Stimulated activated CD4-positive, alpha-beta T cell treated with anti-CD3 and anti-CD28 coated beads, Interleukin-2, amount 100 ng/mL, for 24 hours (primary cell): ENCODE results near the gene ADGRG7.
A peak's percentile ranks its signal among the peaks of the same experiment; 100 is the strongest.
"Not testable (repeated sequence)": the region's sequence is repeated elsewhere in the genome, so short reads cannot be mapped to it uniquely, and the experiment has no call there.

Source experiments
- DNase-seq, 2 donors: peaks; one replicate each; pipeline ENCODE4 v3.0.0-alpha.2; 2020

Gene ADGRG7, protein sequence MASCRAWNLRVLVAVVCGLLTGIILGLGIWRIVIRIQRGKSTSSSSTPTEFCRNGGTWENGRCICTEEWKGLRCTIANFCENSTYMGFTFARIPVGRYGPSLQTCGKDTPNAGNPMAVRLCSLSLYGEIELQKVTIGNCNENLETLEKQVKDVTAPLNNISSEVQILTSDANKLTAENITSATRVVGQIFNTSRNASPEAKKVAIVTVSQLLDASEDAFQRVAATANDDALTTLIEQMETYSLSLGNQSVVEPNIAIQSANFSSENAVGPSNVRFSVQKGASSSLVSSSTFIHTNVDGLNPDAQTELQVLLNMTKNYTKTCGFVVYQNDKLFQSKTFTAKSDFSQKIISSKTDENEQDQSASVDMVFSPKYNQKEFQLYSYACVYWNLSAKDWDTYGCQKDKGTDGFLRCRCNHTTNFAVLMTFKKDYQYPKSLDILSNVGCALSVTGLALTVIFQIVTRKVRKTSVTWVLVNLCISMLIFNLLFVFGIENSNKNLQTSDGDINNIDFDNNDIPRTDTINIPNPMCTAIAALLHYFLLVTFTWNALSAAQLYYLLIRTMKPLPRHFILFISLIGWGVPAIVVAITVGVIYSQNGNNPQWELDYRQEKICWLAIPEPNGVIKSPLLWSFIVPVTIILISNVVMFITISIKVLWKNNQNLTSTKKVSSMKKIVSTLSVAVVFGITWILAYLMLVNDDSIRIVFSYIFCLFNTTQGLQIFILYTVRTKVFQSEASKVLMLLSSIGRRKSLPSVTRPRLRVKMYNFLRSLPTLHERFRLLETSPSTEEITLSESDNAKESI

DNA sequence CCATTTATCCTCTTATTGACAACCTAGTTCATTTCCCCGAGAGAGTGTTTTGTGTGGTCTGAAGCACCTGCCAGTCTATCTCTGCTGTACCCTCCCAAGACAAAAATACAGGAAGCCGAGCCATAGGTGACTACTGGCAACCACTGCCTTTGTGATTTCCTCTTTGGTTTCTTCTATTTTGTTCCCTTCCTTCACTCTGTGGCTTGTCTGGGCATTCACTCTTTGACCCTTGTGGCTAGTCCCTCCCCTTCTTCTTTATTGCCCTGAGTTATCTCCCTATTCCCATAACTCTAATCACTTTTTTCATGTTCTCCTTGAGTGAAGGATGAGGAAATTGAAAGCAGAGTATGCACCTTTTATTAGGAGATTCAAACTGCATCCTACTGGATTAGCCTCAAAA lies at the start of gene ADGRG7:
Gene ADGRG7, plus strand, starts transcription at position 297 of the 400 bp plus-strand sequence. CDS start 256 bp downstream, outside the sequence.
- no peak for DNase-seq

DNA sequence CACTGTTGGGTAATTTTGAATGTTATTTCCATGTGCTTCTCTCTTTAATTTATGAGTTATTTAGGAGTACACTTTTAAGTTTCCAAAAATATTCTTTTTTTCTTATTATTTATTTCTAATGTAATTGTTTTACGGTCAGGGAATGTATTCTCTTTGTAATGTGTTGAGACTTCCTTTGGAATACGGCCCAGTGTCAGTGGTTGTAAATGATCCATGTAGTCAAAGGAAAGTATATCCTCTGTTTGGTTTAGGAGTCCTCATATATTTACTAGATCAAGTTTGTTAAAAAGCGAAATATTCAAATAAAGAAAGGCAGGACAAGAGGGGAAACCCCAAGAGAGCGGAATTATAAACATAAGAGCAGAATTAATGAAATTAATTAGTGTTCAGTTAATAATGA lies 49.0 kb upstream of the ADGRG7 start:
- no peak for DNase-seq

DNA sequence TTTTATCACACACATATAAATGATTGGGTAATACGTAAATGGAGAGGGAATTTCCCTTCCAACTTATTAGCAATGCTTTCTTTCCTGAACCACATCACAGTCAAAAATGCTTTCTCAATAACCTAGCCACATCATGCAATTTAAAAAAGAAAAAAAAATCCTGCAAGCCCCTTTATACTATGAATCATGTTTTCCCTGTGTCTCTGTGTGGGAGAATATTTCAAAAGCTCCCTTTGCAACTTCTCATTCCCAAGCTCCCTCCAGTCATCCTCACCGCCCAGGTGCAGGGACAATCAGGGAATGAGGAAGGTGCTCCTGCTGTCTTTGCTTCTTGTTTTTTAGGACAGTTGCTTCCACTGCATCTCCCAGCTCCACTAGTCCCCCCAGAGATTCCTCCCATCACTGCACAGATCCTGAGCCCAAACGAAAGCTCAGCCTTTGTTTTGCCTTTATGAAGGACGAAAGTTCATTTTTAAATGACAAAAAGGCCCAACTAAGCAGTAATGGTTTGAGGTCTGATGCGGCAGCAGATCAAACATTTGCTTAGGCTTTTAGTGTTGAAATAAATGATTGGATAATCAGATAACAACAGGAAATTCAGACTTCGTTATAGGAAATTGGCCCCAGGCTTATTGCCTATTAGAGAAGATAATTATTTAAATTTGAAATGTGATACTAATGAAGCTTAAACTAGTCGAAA lies 47.8 kb upstream of the ADGRG7 start:
- DNase-seq: no peak

DNA sequence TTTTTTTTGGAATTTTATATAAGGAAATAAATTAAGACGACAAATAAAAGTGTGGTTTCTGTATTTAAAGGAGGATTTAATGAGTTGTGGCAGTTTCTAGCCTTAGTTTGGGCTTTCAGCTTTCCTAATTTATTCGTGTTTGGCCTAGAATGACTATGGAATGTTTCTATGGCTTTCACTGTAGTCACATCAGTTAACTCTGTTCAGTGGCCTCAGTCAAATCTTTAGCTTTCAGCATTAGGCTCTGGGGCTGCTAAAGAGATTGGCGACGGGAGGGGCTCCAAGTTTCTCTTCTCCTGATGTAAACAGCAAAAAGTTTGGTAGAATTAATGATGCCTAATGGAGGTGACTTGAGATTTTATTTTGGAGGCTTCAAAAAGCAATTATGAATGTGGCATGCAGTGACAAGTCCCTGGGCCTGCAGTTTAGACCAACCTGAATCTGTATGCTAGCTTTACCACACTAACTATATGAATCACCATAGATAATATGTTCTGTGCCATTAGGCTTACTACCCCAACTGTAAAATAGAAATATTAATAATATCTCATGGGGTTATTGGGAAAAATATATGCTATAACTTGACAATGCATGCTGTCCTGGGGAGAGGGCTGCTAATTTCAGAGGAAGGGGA lies 47.1 kb upstream of the ADGRG7 start:
- no peak for DNase-seq

DNA sequence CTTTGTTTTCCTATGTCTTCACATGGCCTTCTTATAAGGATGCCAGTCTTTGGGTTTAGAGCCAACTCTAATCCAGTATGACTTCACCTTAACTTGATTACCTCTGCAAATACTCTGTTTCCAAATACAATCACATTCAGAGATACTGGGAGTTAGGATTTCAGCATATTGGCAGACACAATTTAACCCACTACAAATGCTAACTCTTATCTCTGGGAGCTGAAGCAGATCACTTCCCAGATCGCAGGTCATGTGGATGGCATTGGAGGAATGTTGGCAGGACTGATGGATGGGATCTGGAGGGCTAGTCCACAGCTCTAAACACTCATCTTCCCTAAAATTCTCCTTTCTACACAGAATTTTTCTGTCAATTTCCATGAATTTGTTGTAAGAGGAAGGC lies 46.2 kb upstream of the ADGRG7 start:
- no peak for DNase-seq

DNA sequence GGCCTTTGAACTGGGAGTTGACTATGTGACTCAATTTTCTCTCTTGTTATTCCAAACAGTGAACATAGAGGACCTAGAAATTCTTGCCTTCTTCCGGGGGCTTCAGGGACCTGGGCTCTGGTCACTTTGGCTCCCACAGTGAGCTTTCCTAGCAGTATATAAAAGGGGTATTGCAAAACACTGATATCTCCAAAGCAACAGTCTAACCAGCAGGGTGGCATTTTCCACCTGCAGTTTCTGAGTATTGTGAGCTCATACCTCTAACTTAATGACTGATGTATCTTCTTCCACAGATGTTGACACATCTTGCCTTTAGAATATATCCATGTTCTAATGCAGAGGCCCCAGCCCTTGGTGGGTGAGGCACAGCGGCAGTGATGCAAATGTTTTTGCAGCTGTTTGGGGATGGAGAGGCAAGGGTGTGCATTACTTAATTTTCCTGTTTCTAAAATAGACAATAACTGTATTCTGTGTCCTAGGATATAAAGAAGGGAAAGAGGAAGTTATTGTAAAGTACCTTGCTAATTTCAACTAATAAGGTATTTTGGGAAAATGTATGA lies 45.7 kb upstream of the ADGRG7 start:
- no peak for DNase-seq

DNA sequence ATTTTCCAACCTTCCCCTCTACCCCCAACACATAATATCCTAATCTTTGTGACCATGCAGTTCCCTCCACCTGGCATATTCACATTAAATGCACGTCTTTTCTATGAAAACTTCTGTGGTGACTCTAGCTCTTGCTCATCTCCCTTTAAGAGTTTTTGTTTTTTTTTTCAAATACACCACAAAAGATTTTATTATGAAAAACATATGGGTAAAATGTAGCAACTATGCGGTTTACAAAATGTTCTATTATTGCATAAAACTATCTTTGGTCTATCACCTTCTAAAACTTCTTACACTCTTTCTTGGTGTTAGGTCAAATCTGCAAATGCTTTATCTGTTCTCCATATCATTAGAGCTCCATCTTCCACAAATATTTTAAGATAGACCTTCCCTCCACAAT lies 38.6 kb upstream of the ADGRG7 start:
- no peak for DNase-seq

DNA sequence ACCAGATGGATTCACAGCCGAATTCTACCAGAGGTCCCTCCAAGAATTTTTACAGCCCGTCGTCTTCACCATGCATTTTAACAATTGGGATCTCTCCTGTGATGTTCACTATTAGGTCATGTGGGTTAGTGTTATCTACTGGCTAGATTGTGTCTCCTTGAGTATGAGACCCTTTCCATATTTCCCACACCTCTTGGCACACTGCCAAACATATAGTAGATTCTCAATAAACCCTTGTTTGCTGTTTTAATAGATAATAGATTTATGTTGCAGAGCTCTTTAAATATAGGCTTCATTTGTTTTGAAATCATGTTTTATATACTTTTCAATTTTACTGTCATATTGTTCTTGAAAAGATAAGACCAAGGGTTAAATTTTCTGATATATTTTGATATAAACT lies 34.9 kb upstream of the ADGRG7 start:
- no peak for DNase-seq

DNA sequence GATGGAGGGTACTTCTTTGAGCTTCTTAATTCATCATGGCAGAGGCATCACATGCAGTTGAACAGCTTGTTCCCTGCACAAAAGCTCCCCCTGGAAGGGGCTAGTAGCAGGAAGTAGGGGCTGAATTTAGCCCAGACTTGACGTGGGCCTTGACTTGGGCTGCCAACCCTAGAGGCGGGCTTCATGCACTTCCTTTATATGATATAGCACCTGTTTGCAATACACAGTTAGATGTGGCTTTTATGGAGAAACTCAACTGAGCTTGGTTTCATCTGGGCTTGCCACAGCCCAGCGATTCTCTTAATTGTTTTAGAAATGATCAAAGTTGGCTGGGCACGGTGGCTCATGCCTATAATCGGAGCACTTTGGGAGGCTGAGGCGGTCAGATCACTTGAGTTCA lies 33.7 kb upstream of the ADGRG7 start:
- no peak for DNase-seq

DNA sequence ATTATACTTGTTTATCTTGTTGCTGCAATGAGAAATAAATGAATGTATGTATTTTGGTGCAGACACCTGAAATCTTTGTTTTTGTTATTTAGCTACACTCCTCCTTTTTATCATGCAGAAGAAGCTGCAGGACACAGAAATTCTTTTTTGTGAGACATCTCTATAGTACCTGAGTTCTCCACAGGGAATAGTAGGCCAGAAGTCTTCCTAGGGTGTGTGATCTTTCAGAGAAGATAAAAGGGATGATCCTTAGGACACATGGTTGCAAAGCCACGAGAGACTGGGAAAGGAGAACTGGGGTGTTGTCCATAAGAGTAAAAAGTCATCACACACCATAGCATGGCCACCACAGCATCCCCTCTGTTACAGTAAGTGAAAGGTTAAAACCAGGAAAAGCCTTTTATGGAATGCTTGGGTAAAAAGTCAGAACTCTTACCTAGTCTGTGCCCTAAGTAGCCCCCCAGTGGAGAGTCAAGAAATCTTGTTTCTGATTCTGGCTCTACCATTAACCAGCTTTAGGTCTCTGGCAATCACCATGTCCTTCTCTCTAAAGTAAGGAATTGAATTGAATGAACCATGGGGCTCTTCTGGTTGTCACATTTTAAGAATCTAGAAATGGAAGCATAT lies 31.9 kb upstream of the ADGRG7 start:
- DNase-seq: no peak

DNA sequence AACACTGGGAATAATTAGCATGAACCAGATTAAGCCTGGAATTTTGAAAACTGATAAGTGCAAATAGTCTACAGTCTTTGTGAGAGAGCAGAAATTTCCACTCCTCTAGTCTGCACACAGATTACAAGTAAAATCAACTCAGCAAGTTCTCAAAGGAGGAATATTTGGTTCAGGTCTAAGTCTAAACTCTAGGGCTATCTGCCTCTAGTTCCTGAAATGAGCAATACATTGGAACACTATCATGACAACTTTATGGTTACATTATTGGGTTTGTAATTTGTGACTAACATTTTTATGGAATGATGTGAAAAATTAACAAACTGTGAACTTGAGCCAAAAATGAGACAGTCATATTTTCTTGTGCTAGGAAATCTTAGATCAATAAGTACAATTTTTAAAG lies 30.8 kb upstream of the ADGRG7 start:
- no peak for DNase-seq

DNA sequence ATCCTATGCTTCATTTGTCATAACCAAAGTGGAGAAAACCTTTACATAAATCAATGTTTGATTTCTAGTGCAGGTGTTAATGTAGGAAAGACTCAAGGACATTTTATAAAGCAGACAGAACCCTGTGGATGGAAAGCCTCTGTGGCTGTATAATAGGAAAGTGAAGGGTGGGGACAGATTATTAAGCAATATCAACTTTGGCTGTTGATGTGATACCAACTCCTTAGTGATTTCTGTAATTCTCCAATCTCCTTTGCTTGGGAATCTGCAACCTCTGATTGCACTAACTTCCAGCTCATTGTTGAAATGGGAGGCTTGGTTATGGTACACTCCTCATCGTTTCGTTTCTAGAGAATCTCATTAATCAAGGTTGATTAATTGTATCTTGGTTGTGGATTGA lies 29.3 kb upstream of the ADGRG7 start:
- no peak for DNase-seq

DNA sequence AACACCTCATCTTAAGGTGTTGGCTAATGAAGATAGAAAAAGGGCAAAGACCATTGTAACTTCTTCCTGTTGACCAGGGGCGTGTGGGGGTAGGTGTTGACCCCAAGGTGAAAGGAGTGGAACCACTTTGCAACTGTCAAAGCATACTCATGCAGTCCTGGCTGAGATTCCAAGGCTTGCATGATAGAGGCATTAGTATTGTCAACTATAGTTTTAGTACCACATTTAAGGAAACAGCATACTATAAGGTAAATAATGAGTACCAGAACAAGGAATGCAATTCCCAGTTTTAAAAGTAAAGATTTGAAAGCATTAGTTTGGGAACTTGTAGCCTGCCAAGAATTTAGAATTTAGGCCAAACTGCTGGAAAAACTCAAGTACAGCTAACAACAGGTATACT lies 27.8 kb upstream of the ADGRG7 start:
- no peak for DNase-seq

DNA sequence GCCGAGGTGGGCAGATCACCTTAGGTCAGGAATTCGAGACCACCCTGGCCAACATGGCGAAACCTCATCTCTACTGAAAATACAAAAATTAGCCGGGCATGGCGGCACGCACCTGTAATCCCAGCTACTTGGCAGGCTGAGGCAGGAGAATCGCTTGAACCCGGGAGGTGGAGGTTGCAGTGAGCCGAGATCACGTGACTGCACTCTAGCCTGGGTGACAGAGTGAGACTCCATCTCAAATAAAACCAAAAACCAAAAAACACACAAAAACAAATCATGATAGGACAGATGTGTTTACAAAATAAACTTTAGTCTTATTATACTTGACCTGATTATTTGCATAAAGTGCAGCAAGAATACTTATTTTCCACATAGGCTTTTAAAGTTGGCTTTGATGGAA lies 27.2 kb upstream of the ADGRG7 start:
- DNase-seq: not testable (repeated sequence)

DNA sequence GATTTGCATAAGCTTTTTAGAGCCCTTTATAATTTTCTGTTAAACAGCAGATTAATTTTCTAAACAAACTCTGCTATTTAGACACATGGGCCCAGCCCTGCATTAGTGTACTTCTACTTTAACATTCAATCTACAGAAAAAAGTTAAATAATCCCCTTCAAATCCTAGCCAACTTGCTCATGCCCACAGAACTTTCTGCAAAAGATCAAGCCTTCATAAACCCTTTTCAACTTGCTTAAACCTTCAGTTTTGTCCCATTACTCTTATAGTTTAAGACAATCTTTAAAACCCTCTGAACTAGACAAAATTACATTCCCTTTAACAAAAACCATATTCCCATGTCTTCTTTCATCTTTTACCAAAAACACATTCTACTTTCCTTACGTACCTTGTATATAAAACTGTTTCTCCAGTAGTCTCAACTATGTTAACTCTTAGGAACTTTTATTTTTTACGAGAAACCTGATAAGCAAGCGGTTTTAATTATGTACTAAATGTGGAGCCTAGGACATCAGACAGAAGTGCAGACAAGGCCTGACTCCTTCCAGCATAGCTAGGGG lies 25.2 kb upstream of the ADGRG7 start:
- no peak for DNase-seq

DNA sequence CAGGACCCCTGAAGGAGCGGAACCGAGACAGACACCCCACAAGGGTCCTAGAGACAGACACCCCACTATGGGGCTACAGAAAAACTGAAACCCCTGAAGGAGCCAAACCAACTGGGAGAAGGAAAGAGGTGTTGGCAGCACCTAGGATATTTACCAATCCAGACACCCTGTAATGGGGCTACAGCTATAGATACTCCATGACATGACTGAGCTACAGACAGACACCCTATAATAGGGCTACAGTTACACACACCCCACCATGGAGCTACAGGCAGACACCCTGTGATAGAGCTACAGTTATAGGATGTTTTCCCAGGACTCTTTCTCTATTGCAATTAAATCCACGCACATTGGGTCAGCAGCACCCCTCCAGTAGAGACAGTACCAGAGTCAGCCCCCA lies 22.6 kb upstream of the ADGRG7 start:
- DNase-seq: no peak

DNA sequence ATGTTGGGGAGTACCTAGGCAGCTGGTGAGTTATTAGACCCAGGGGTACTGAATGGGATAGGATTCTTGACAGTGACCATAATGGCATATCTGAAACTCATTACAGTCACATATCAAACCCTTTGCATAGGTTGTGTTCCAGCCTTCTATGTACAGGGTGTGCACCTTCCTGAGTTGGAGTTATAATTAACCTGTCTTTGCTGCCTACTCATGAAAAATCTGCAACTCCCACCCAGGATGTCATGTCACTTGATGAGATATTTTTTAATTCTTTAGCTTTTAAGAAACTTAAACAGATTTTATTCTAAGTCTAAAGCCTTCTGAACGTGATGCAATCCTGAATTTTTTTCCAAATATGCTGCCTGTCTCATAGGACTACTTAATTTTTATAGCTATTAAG lies 21.1 kb upstream of the ADGRG7 start:
- no peak for DNase-seq

DNA sequence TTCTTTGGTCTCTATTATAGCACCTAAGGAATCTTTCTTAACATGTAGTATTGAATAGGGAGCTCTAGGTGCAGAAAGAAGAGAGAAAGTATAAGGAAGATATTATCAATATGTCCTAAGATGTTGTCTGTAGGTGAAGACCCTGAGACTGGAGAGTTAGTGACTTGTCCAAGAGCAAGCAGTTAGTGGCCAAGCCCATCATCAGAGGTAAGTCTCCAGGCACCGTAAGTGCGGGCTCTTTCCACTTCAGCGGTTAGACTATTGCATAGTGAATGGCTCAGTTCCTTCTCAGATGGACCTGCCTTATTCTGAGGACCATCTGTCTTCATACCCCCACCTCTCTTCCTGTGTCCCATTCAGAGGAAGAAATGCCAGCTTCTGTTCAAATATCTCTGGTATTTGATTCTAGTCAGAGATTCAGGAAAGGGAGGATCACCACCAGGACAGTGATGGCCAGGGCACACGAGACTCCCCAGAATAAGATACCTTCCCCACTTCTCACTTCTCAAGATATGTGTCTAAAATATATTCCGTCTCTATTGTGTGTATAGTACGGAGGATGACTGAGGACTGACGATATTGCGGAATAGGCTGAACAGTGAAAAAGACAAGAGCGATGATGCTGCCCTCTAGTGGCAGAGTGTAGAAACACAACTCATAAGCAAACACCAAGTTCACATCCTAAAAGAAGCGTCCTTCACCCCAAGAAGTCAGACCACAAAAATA lies 19.1 kb upstream of the ADGRG7 start:
- peak; percentile 44 to 64 for DNase-seq

DNA sequence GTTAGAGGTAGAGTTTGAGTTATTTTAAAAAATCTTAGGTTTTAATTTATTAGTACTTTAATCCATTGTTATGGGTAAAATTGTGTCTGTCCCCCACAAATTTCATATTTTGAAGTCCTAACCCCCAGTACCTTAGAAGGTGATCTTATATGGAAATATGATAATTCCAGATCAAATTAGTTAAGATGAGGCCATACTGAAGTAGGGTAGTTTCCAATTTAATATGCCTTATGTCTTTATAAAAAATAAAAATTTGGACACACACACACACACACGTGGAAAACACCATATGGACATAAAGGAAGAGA lies 18.6 kb upstream of the ADGRG7 start:
- DNase-seq: no peak

DNA sequence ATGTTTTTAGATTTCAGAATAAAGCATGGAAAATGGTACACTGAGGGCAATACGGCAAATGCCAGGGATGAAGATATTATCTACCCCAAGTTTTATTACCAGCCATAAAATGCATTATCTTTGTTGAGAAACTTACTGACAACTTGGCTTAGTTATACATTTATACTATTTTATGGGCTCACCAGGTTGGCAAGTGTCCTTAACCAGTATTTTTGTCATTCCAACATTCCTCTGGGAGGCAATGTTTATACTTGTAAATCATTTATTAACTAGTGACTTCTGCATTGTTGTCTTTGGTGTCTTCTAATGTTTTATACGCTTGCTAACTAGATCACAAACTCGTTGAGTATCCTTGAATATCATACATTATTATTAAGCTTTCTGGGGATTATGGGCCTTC lies 18.0 kb upstream of the ADGRG7 start:
- DNase-seq: no peak
